GM12875 (cell line): ENCODE data around the gene MC1R.

Experiments
- H3K4me3 ChIP-seq: one replicate; pipeline ENCODE4 v1.5.1; 2011; ENCODE audit warnings: low read depth, low read length, control low read depth
- CTCF ChIP-seq: IDR thresholded peaks from 2 replicates; pipeline ENCODE4 v1.5.1; 2011; ENCODE audit warnings: low read depth, mild to moderate bottlenecking, control low read depth, inconsistent platforms, low read length, moderate library complexity, borderline replicate concordance; ENCODE audit not compliant: insufficient read depth

Gene MC1R

GRCh38 chr16:89957216-89957785 is 38.6 kb downstream of the MC1R start:
- no peak overlapping the region for H3K4me3 ChIP-seq
- TF ChIP-seq CTCF, result no peak

- no peak for TF ChIP-seq CTCF
- H3K4me3 ChIP-seq, result no peak overlapping the region
Measured at GRCh38 chr16:89958068-89958467, 39.4 kb downstream of the MC1R start.

- no peak overlapping the region for H3K4me3 ChIP-seq
- TF ChIP-seq CTCF, result no peak
Measured at GRCh38 chr16:89958596-89958995, 39.9 kb downstream of the MC1R start.

- TF ChIP-seq CTCF, result no peak
Measured at GRCh38 chr16:89960966-89961365, 42.3 kb downstream of the MC1R start.

GRCh38 chr16:89961920-89962319 is 43.3 kb downstream of the MC1R start:
- TF ChIP-seq CTCF, result no peak
- H3K4me3 ChIP-seq, result no peak overlapping the region

More at GRCh38 chr16:89960966-89961365, 42.3 kb downstream of the MC1R start:
- H3K4me3 ChIP-seq, result no peak overlapping the region

GRCh38 chr16:89962754-89963498 is 44.3 kb downstream of the MC1R start:
- H3K4me3 ChIP-seq, result no peak overlapping the region
- no peak for TF ChIP-seq CTCF

- TF ChIP-seq CTCF, result no peak
Measured at GRCh38 chr16:89964201-89964600, 45.5 kb downstream of the MC1R start.

More at GRCh38 chr16:89964201-89964600, 45.5 kb downstream of the MC1R start:
- no peak overlapping the region for H3K4me3 ChIP-seq
